Loucy (cell line): ENCODE data around the gene ARSI.

Experiments used
- H2AFZ ChIP-seq: fragments of 200-600 bp; sonication (generic); 2 replicates; pipeline ENCODE4 v1.6.0; 2016; ENCODE audit warnings: antibody characterized with exemption, mild to moderate bottlenecking, low read length, moderate library complexity
- H3F3A ChIP-seq: fragments of 200-600 bp; 2 replicates; pipeline ENCODE4 v1.6.0; 2016; ENCODE audit warnings: antibody characterized with exemption, low read depth, mild to moderate bottlenecking
- H3K27me3 ChIP-seq: fragments of 200-600 bp; sonication (generic); 2 replicates; pipeline ENCODE4 v1.6.1; 2014; ENCODE audit warnings: low read length, mild to moderate bottlenecking; ENCODE audit not compliant: insufficient read depth, poor library complexity, severe bottlenecking
- H3K36me3 ChIP-seq: fragments of 200-600 bp; sonication (generic); 2 replicates; pipeline ENCODE4 v1.6.1; 2016; ENCODE audit warnings: low read length; ENCODE audit not compliant: insufficient read depth
- H3K4me1 ChIP-seq: fragments of 200-600 bp; sonication (generic); 2 replicates; pipeline ENCODE4 v1.5.1; 2014; ENCODE audit warnings: low read length, mild to moderate bottlenecking; ENCODE audit not compliant: insufficient read depth, poor library complexity, severe bottlenecking
- H3K4me2 ChIP-seq: fragments of 200-600 bp; sonication (generic); 2 replicates; pipeline ENCODE4 v1.6.0; 2014; ENCODE audit warnings: antibody characterized with exemption, low read length, low read depth, mild to moderate bottlenecking; ENCODE audit not compliant: poor library complexity, severe bottlenecking
- H3K4me3 ChIP-seq: fragments of 200-600 bp; sonication (generic); 2 replicates; pipeline ENCODE4 v1.5.1; 2014; ENCODE audit warnings: low read length, mild to moderate bottlenecking, mixed read lengths; ENCODE audit not compliant: poor library complexity, severe bottlenecking
- H3K79me2 ChIP-seq: fragments of 200-600 bp; sonication (generic); 2 replicates; pipeline ENCODE4 v1.6.1; 2014; ENCODE audit warnings: low read length; ENCODE audit not compliant: insufficient read depth
- H3K9ac ChIP-seq: fragments of 200-600 bp; sonication (generic); 2 replicates; pipeline ENCODE4 v1.6.0; 2014; ENCODE audit warnings: mild to moderate bottlenecking, low read depth, low read length, moderate library complexity; ENCODE audit not compliant: poor library complexity, severe bottlenecking
- H3K9me2 ChIP-seq: fragments of 200-600 bp; sonication (generic); replicated peaks from 2 replicates; pipeline ENCODE4 v1.6.1; 2016; ENCODE audit warnings: low read depth, low read length, mixed read lengths
- H3K9me3 ChIP-seq: fragments of 200-600 bp; sonication (generic); 2 replicates; pipeline ENCODE4 v1.6.1; 2014; ENCODE audit warnings: mild to moderate bottlenecking, antibody characterized with exemption, low read length, low read depth; ENCODE audit not compliant: insufficient read depth
- H4K20me1 ChIP-seq: fragments of 200-600 bp; sonication (generic); 2 replicates; pipeline ENCODE4 v1.6.0; 2014; ENCODE audit warnings: antibody characterized with exemption, low read length, mild to moderate bottlenecking; ENCODE audit not compliant: insufficient read depth, poor library complexity, severe bottlenecking
- EZH2phosphoT487 ChIP-seq: fragments of 200-600 bp; IDR thresholded peaks from 2 replicates; pipeline ENCODE4 v1.6.1; 2018; ENCODE audit warnings: antibody characterized with exemption, mild to moderate bottlenecking, moderate library complexity, borderline replicate concordance
- TF ChIP-seq, protein P1 (sequence below): fragments of 200-600 bp; sonication (generic); conservative IDR thresholded peaks from 2 replicates; pipeline ENCODE4 v1.5.1; 2014; ENCODE audit warnings: mild to moderate bottlenecking, antibody characterized with exemption, low read length

The ARSI gene

DNA sequence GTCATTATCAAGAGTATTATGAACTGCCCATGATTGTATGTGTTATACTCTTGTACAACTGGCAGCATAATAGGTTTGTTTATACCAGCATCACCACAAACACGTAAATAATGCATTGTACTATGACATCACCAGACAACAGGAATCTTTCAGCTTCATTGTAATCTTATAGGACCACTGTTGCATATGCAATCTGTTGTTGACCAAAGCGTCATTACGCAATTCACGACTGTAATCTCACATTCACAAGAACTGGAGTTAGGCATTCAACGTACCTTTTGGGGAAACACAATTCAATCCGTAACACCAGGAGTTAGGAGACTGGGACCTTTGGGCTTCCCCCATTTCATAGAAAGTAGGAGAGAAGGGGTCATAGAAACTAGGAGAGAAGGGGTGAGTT, 20.4 kb upstream of the ARSI start:
- no peaks in the 10 kb centered on the region for H3K27me3 ChIP-seq
- H3K79me2 ChIP-seq, result no peaks in the 10 kb centered on the region
- no peaks in the 10 kb centered on the region for H3K36me3 ChIP-seq
- no peak overlapping the region for H3K9ac ChIP-seq
- H3K4me1 ChIP-seq, result no peaks in the 10 kb centered on the region
- no peaks in the 10 kb centered on the region for H3F3A ChIP-seq
- no peak overlapping the region for H2AFZ ChIP-seq
- no peaks in the 10 kb centered on the region for H3K9me2 ChIP-seq
- no peaks in the 10 kb centered on the region for H3K9me3 ChIP-seq
- H3K4me2 ChIP-seq, result no peak overlapping the region
- no peaks in the 10 kb centered on the region for H4K20me1 ChIP-seq
- no peak overlapping the region for H3K4me3 ChIP-seq
- TF ChIP-seq EZH2phosphoT487, result no peak
- TF ChIP-seq, protein P1, sequence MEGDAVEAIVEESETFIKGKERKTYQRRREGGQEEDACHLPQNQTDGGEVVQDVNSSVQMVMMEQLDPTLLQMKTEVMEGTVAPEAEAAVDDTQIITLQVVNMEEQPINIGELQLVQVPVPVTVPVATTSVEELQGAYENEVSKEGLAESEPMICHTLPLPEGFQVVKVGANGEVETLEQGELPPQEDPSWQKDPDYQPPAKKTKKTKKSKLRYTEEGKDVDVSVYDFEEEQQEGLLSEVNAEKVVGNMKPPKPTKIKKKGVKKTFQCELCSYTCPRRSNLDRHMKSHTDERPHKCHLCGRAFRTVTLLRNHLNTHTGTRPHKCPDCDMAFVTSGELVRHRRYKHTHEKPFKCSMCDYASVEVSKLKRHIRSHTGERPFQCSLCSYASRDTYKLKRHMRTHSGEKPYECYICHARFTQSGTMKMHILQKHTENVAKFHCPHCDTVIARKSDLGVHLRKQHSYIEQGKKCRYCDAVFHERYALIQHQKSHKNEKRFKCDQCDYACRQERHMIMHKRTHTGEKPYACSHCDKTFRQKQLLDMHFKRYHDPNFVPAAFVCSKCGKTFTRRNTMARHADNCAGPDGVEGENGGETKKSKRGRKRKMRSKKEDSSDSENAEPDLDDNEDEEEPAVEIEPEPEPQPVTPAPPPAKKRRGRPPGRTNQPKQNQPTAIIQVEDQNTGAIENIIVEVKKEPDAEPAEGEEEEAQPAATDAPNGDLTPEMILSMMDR, result no peak

DNA sequence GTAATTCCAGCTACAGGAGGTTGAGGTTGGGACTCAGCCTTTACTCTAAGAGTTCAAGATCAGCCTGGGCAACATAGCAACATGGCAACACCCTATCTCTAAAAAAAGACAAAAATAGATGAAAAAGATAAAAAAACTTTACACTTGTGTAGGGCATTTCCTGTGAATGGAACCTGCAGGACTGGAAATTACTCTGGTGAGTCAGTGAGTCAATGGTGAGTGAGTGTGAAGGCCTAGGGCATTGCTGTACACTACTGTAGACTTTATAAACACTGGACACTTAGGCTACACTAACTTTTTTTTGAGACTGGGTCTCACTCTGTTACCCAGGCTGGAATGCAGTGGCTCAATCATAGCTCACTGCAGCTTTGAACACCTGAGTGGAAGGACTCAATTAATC, 19.5 kb upstream of the ARSI start:
- Histone ChIP-seq H3K4me2 (no peak overlapping the region), H3K79me2 (no peaks in the 10 kb centered on the region), H2AFZ (no peak overlapping the region), H3K9ac (no peak overlapping the region), H3K9me3 (no peaks in the 10 kb centered on the region), H3K36me3 (no peaks in the 10 kb centered on the region), H3K9me2 (no peaks in the 10 kb centered on the region), H3F3A (no peaks in the 10 kb centered on the region), H3K4me1 (no peaks in the 10 kb centered on the region), H3K27me3 (no peaks in the 10 kb centered on the region), H3K4me3 (no peak overlapping the region), H4K20me1 (no peaks in the 10 kb centered on the region)
- TF ChIP-seq, protein P1, result no peak
- no peak for TF ChIP-seq EZH2phosphoT487

GRCh38 chr5:150321784-150322183, 19.1 kb upstream of the ARSI start:
- Histone ChIP-seq H3K27me3 (no peaks in the 10 kb centered on the region), H3K36me3 (no peaks in the 10 kb centered on the region), H3F3A (no peaks in the 10 kb centered on the region), H3K9ac (no peak overlapping the region), H3K79me2 (no peaks in the 10 kb centered on the region), H3K4me3 (no peak overlapping the region), H3K9me3 (no peaks in the 10 kb centered on the region), H3K4me2 (no peak overlapping the region), H4K20me1 (no peaks in the 10 kb centered on the region), H3K9me2 (no peaks in the 10 kb centered on the region), H3K4me1 (no peaks in the 10 kb centered on the region), H2AFZ (no peak overlapping the region)
- TF ChIP-seq, protein P1, result no peak
- no peak for TF ChIP-seq EZH2phosphoT487
